ENCODE results near the gene PGA3. TPM values are rescaled to one million over a fixed set of nuclear protein-coding genes. Genes with fewer than 3 reads are reported as not detected.

The PGA3 gene
- total and polyA plus RNA-seq, 2 of the 8 experiments (the other 6 are each of a cell fraction or from before 2014, with no cell fraction given) = not detected

DNA sequence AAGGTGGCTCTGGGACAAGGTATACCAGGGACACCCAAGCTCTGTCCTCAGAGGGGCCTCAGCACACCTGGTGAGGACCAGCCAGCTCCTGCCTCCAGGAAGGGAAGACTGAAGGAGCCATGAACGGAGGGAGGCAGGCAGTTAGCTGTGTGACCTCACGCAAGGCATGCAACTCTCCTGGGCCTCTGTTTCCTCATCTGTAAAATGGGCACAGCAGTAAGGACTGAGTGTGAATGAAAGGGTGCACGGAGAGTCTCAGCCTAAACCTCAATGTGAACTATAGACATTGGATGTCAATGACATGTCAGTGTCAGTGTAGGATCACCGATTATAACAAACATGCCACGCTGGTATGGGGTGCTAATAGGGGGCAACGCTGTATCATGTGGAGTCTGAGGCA is 56.0 kb downstream of the PGA3 start:
- H3K4me2 ChIP-seq (ENCODE audit: insufficient read depth in 1 of 2, low read depth in 2 of 2, low read length in 2 of 2) = no peak overlapping the region
- TF ChIP-seq EP300 (IDR thresholded peaks at IDR 0.05; ENCODE audit: borderline replicate concordance in 1 of 2, low read depth in 2 of 2, low read length in 2 of 2) = no peak
- TF ChIP-seq CEBPB (IDR thresholded peaks at IDR 0.05; ENCODE audit: low read depth, low read length) = no peak
- TF ChIP-seq NANOG (IDR thresholded peaks at IDR 0.05; ENCODE audit: insufficient read depth, low read depth, low read length, poor library complexity, severe bottlenecking) = no peak
- no peak for TF ChIP-seq ASH2L (IDR thresholded peaks at IDR 0.05; ENCODE audit: low read length)
- no peak for TF ChIP-seq SAP30 (IDR thresholded peaks at IDR 0.05; ENCODE audit: insufficient read depth, insufficient replicate concordance, low read length)
- no peak for TF ChIP-seq CBX8 (IDR thresholded peaks at IDR 0.05; ENCODE audit: borderline replicate concordance, low read depth, low read length)
- TF ChIP-seq SRF (IDR thresholded peaks at IDR 0.05; ENCODE audit: low read depth, low read length) = no peak
- TF ChIP-seq SP4 (IDR thresholded peaks at IDR 0.05; ENCODE audit: low read length) = no peak
- no peak for TF ChIP-seq TBP (IDR thresholded peaks at IDR 0.05; ENCODE audit: low read depth, low read length)
- no peak for TF ChIP-seq RAD21 (IDR thresholded peaks at IDR 0.05 in 1 of 2, conservative IDR thresholded peaks at IDR 0.05 in 1 of 2; ENCODE audit: low read depth in 2 of 2, low read length in 2 of 2)
- TF ChIP-seq KDM1A (IDR thresholded peaks at IDR 0.05; ENCODE audit: borderline replicate concordance, low read length) = no peak
- TF ChIP-seq HDAC6 (IDR thresholded peaks at IDR 0.05; ENCODE audit: low read depth, low read length) = no peak
- no peak for TF ChIP-seq HDAC2 (IDR thresholded peaks at IDR 0.05; ENCODE audit: borderline replicate concordance in 1 of 2, low read depth in 2 of 2, low read length in 2 of 2)
- no peak for TF ChIP-seq JUND (IDR thresholded peaks at IDR 0.05; ENCODE audit: low read length)

More for the DNA sequence above, 56.0 kb downstream of the PGA3 start:
- ChIA-PET CTCF (ENCODE audit: partially characterized antibody) (interaction anchor here (0.8 to 3.0 kb wide), 3 partner anchors 11 to 126 kb away, joined by 3 to 12 read pairs (median 4); no protein-coding TSS in a partner anchor), POLR2A (ENCODE audit: partially characterized antibody) (interaction anchor here (0.9 to 1.4 kb wide), 6 partner anchors 8 to 74 kb away, joined by 3 to 4 read pairs (median 4); partner anchors contain the start of genes DDB1, TKFC and VWCE)
- Histone ChIP-seq H3K79me1 (ENCODE audit: low read depth, low read length) (no peaks in the 10 kb centered on the region), H3K4ac (replicated peaks; ENCODE audit: insufficient read length, low read depth, low read length) (no peak overlapping the region), H3K4me1 (replicated peaks in 1 of 4; ENCODE audit: control insufficient read depth in 3 of 4, insufficient read depth in 4 of 4, low read length in 3 of 4) (no peaks in the 10 kb centered on the region; a peak in 1 of 7 replicates), H2BK5ac (ENCODE audit: low read depth, low read length) (no peak overlapping the region), H3K27ac (ENCODE audit: low read depth, low read length) (no peak overlapping the region), H3K36me3 (ENCODE audit: control insufficient read depth in 2 of 4, insufficient read depth in 4 of 4, low read length in 3 of 4) (no peaks in the 10 kb centered on the region; a peak in 1 of 8 replicates), H3K9ac (replicated peaks in 1 of 4; ENCODE audit: extremely low read depth in 1 of 4, low read depth in 3 of 4, low read length in 3 of 4) (no peak overlapping the region), H4K5ac (ENCODE audit: insufficient read length, low read depth, low read length) (no peak overlapping the region), H2BK15ac (ENCODE audit: low read length) (no peak overlapping the region), H3K23me2 (ENCODE audit: low read depth, low read length) (no peaks in the 10 kb centered on the region), H4K91ac (replicated peaks; ENCODE audit: insufficient read length, low read length) (no peak overlapping the region), H3K14ac (ENCODE audit: insufficient read length) (no peak overlapping the region), H3K9me3 (ENCODE audit: insufficient read depth in 2 of 2, low read depth in 1 of 2, low read length in 1 of 2) (no peaks in the 10 kb centered on the region), H3K79me2 (ENCODE audit: control insufficient read depth in 1 of 2, insufficient read depth in 2 of 2, low read length in 2 of 2) (no peaks in the 10 kb centered on the region), H2AFZ (ENCODE audit: low read length) (no peak overlapping the region), H2BK20ac (ENCODE audit: low read length) (no peak overlapping the region), H2BK120ac (replicated peaks; ENCODE audit: low read depth, low read length) (no peak overlapping the region), H3K4me3 (ENCODE audit: extremely low read depth in 1 of 4, insufficient read depth in 2 of 4, low read depth in 3 of 4, low read length in 4 of 4) (no peak overlapping the region), H3K27me3 (replicated peaks in 1 of 4; ENCODE audit: control insufficient read depth in 3 of 4, extremely low read depth in 1 of 4, insufficient read depth in 3 of 4, low read length in 3 of 4) (no peaks in the 10 kb centered on the region), H2BK12ac (ENCODE audit: low read depth, low read length) (no peak overlapping the region), H2AK5ac (ENCODE audit: low read depth, low read length) (no peak overlapping the region), H4K8ac (ENCODE audit: extremely low read depth, insufficient read depth, low read length) (no peak overlapping the region), H3K18ac (ENCODE audit: extremely low read depth, low read length) (no peak overlapping the region), H4K20me1 (replicated peaks in 1 of 2; ENCODE audit: control insufficient read depth in 1 of 2, insufficient read depth in 2 of 2, low read length in 2 of 2) (no peaks in the 10 kb centered on the region), H3K56ac (replicated peaks; ENCODE audit: insufficient read length, low read depth, low read length) (no peak overlapping the region), H3K23ac (ENCODE audit: insufficient read length) (no peak overlapping the region)
- WGBS, 2 experiments (ENCODE audit: extremely low coverage in 1 of 2, insufficient coverage in 1 of 2, insufficient read length in 1 of 2, insufficient replicate concordance in 2 of 2, low coverage in 1 of 2, low lambda C conversion rate in 2 of 2, missing lambda C conversion rate in 1 of 2) = 95% methylated on average over 6 of the region's 6 CpGs; no CpG with 5 or more reads in 1 of the 2 experiments
- no peak for DNase-seq (ENCODE audit: low read depth in 1 of 2, low spot score in 2 of 2)
- FAIRE-seq = no peak

Measured in H1 (cell line).